ENCODE data around the gene BAHCC1. TPM values are rescaled to one million over a fixed set of nuclear protein-coding genes. Genes with fewer than 3 reads are reported as not detected.

BAHCC1 gene
- total and polyA plus RNA-seq, 9 of the 15 experiments (the other 6 are each of a cell fraction or from before 2014, with no cell fraction given), result 0.14 to 26.9 (median 5.0) TPM

DNA sequence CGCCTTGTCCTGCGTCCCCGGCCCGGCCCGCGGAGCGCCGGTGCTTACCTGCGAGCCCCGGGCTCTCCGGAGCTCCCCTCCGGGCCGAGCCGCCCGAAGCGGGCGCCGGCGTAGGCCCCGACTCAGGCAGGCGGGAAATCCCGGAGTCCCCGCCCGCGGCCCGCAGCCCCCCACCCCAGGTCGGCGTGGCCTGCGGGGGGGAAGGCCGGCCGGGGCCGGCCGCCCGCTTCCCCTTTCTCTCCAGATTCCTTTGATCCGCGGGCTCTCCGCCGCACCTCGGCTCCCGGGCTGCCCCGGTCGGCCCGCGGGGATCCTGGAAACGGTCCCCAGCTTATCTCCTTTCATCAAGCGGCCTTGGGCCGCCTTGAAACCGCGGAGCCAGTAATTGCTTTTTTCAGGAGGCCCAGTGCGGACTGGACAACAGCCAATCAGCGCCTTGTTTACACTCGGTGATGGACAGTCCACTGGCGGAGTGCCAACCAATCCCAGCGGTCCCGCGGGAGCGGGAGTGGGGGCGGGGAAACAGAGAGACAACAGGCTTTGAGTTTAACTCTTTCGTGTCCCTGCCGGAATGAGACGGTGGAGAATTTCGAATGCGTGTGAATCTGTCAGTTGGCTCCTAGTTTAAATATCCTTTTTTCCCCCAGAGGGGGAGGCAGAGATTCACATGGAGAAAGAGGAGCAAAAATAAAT lies 1.4 kb upstream of the BAHCC1 start (continued):
- TF ChIP-seq, protein P1, sequence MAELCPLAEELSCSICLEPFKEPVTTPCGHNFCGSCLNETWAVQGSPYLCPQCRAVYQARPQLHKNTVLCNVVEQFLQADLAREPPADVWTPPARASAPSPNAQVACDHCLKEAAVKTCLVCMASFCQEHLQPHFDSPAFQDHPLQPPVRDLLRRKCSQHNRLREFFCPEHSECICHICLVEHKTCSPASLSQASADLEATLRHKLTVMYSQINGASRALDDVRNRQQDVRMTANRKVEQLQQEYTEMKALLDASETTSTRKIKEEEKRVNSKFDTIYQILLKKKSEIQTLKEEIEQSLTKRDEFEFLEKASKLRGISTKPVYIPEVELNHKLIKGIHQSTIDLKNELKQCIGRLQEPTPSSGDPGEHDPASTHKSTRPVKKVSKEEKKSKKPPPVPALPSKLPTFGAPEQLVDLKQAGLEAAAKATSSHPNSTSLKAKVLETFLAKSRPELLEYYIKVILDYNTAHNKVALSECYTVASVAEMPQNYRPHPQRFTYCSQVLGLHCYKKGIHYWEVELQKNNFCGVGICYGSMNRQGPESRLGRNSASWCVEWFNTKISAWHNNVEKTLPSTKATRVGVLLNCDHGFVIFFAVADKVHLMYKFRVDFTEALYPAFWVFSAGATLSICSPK (IDR thresholded peaks at IDR 0.05; ENCODE audit: borderline replicate concordance), result no peak
- TF ChIP-seq DACH1 (IDR thresholded peaks at IDR 0.05; ENCODE audit: partially characterized antibody) (peak; percentile 79), MTA3 (IDR thresholded peaks at IDR 0.05; ENCODE audit: borderline replicate concordance) (peak; percentile 96), MTA1 (IDR thresholded peaks at IDR 0.05; ENCODE audit: borderline replicate concordance) (peak; percentile 62; the same call in 1 of the 2 replicates), BDP1 (IDR thresholded peaks at IDR 0.05; ENCODE audit: insufficient read depth, insufficient read length) (no peak), ZNF197 (CRISPR knock-in tag; IDR thresholded peaks at IDR 0.05; ENCODE audit: low read depth) (0 out of 2 replicates have a peak, but pooled peaks have one; percentile 50), ZNF384 (IDR thresholded peaks at IDR 0.05; ENCODE audit: low read depth, low read length) (peak; percentile 85), GTF2E2 (tag; IDR thresholded peaks at IDR 0.05) (peak; percentile 85), ZNF436 (CRISPR knock-in tag; IDR thresholded peaks at IDR 0.05) (no peak), ZNF695 (CRISPR knock-in tag; IDR thresholded peaks at IDR 0.05) (no peak), HNRNPH1 (optimal IDR thresholded peaks at IDR 0.05; ENCODE audit: low read depth, low read length) (no peak), SMAD3 (CRISPR knock-in tag; conservative IDR thresholded peaks at IDR 0.05) (no peak), RBBP5 (IDR thresholded peaks at IDR 0.05; ENCODE audit: borderline replicate concordance, insufficient read depth, low read length, poor library complexity, severe bottlenecking) (peak; percentile 56), TBL1XR1 (IDR thresholded peaks at IDR 0.05; ENCODE audit: low read length in 2 of 2) (peak; percentile 90 to 96; a peak in 3 of 4 replicates), HDAC1 (IDR thresholded peaks at IDR 0.05) (peak in 1 of 2 experiments; percentile 76; a peak in 1 of 4 replicates), GABPB2 (CRISPR knock-in tag; conservative IDR thresholded peaks at IDR 0.05) (no peak), SMARCB1 (IDR thresholded peaks at IDR 0.05; ENCODE audit: insufficient read length, low read depth) (no peak), TCF7L2 (IDR thresholded peaks at IDR 0.05; ENCODE audit: low read depth, low read length) (peak; percentile 68), PHF8 (IDR thresholded peaks at IDR 0.05; ENCODE audit: borderline replicate concordance, low read length) (peak; percentile 55; the same call in 1 of the 2 replicates), CC2D1A (IDR thresholded peaks at IDR 0.05) (peak; percentile 78)
- TF ChIP-seq, protein P2, sequence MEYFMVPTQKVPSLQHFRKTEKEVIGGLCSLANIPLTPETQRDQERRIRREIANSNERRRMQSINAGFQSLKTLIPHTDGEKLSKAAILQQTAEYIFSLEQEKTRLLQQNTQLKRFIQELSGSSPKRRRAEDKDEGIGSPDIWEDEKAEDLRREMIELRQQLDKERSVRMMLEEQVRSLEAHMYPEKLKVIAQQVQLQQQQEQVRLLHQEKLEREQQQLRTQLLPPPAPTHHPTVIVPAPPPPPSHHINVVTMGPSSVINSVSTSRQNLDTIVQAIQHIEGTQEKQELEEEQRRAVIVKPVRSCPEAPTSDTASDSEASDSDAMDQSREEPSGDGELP (CRISPR knock-in tag; IDR thresholded peaks at IDR 0.05; ENCODE audit: borderline replicate concordance), result peak; percentile 90
- TF ChIP-seq, protein P3, sequence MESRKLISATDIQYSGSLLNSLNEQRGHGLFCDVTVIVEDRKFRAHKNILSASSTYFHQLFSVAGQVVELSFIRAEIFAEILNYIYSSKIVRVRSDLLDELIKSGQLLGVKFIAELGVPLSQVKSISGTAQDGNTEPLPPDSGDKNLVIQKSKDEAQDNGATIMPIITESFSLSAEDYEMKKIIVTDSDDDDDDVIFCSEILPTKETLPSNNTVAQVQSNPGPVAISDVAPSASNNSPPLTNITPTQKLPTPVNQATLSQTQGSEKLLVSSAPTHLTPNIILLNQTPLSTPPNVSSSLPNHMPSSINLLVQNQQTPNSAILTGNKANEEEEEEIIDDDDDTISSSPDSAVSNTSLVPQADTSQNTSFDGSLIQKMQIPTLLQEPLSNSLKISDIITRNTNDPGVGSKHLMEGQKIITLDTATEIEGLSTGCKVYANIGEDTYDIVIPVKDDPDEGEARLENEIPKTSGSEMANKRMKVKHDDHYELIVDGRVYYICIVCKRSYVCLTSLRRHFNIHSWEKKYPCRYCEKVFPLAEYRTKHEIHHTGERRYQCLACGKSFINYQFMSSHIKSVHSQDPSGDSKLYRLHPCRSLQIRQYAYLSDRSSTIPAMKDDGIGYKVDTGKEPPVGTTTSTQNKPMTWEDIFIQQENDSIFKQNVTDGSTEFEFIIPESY (CRISPR knock-in tag; IDR thresholded peaks at IDR 0.05), result peak; percentile 89
- TF ChIP-seq, protein P4, sequence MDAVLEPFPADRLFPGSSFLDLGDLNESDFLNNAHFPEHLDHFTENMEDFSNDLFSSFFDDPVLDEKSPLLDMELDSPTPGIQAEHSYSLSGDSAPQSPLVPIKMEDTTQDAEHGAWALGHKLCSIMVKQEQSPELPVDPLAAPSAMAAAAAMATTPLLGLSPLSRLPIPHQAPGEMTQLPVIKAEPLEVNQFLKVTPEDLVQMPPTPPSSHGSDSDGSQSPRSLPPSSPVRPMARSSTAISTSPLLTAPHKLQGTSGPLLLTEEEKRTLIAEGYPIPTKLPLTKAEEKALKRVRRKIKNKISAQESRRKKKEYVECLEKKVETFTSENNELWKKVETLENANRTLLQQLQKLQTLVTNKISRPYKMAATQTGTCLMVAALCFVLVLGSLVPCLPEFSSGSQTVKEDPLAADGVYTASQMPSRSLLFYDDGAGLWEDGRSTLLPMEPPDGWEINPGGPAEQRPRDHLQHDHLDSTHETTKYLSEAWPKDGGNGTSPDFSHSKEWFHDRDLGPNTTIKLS (IDR thresholded peaks at IDR 0.05; ENCODE audit: borderline replicate concordance, low read depth), result peak; percentile 31; the same call in 1 of the 2 replicates
